CD4-positive, alpha-beta T cell treated with Interleukin-15 for 4 hours (primary cell): ENCODE results near the gene PGAP3.
"Not testable (repeated sequence)": the region's sequence is repeated elsewhere in the genome, so short reads cannot be mapped to it uniquely, and the experiment has no call there.

Source experiments
- DNase-seq: peaks from one replicate; pipeline ENCODE4 v3.0.0-alpha.2; 2020; ENCODE audit warnings: low spot score

Gene PGAP3

GRCh38 chr17:39715375-39716072 lies 27.7 kb upstream of the PGAP3 start:
- DNase-seq: no peak

DNA sequence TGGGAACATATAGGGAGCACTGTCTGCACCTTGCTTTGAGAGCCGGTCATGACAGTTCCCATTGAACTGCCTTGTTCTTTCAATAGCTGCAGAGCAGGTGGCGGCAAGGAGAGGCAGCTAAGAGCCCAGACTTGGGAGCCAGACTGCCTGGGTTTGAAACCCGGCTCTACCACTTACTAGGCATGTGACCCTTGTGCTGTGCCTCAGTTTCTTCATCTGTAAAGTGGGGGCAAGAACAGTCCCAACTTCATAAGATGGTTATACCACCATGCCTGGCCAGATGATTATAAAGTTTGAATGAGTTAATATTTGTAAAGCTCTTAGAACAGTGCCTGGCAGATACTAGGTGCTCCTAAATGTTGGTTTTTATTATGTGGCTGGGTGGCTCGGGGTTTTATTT lies 26.4 kb upstream of the PGAP3 start:
- DNase-seq: no peak

- DNase-seq: no peak
Measured at GRCh38 chr17:39711851-39712250, 24.0 kb upstream of the PGAP3 start.

GRCh38 chr17:39711071-39711470 lies 23.2 kb upstream of the PGAP3 start:
- DNase-seq: not testable (repeated sequence)

- no peak for DNase-seq
Measured at GRCh38 chr17:39709998-39710964, 22.4 kb upstream of the PGAP3 start.

- no peak for DNase-seq
Measured at GRCh38 chr17:39709319-39709997, 21.6 kb upstream of the PGAP3 start.

DNA sequence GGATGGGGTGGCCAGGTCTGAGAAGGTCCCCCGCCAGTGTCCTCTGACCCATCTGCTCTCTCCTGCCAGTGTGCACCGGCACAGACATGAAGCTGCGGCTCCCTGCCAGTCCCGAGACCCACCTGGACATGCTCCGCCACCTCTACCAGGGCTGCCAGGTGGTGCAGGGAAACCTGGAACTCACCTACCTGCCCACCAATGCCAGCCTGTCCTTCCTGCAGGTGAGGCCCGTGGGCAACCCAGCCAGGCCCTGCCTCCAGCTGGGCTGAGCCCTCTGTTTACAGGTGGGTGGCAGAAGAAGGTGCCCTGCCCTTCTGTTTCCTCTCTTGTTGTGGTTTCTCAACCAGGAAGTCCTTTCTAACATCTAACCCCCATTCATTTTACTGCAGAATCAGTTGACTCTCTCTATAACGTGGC lies 19.1 kb upstream of the PGAP3 start:
- peak; percentile 13 for DNase-seq

GRCh38 chr17:39706383-39706782 lies 18.5 kb upstream of the PGAP3 start:
- DNase-seq: no peak

DNA sequence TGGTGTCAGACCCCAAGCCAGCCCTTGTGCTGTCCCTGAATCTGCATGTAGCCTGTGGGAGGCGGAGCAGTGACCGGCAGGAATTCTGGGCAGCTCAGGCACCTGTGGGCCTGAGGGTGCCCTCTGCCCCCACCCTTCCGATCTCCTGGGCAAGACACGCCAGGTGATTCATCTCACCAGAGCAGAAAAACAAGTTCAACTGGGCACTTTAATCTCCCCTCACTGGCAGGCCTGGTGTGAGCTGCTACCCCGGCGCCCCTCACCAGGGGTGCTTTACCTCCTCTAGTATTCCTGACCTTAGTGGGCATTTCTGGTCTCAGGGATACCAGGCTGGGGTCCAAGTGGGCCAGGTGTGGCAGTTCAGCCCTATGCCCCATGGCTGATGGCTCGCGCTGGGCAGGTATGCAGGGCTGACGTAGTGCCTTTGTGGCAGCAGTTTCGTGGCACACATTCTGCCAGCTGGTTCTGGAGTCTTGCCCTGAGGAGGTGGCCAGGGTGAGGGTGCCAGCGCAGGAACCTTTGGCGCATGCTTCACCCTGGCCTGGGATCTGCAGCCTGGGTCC lies 18.0 kb upstream of the PGAP3 start:
- no peak for DNase-seq

DNA sequence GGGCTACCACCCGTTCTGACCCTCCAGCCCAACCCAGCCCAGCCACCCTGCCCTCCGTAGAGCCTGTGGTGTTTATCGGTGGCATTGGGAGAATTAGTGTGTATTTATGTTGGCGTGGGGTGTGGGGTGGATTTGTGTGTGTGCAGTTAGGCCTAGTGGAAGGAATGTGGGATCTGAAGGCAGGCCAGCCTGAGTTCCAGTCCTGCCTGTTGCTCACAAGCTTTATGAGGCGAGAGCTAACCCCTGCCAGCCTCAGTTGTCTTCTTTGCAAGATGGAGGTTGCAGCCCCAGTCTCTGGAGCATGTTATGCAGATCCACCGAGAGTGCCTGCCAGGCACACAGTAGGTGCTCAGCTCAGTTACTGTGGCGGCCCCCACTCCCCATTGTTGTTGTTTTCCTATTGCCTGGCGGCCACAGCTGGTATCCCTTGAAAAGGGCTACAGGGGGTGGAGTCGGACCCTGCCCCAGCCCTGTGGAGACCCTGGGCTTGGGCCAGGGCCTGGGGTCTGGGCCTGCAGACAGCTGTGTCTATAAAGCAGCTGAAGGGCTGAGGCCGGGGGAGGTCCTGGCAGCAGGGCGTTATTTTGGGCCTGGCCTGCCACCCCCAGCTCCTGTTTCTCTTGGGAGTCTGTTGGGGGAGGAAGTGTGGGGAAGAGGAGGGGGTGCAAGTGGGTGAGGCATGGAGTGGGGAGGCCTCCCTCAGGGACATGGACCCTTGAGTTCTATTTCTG lies 17.1 kb upstream of the PGAP3 start:
- DNase-seq: no peak

GRCh38 chr17:39703913-39704312 lies 16.1 kb upstream of the PGAP3 start:
- no peak for DNase-seq

DNA sequence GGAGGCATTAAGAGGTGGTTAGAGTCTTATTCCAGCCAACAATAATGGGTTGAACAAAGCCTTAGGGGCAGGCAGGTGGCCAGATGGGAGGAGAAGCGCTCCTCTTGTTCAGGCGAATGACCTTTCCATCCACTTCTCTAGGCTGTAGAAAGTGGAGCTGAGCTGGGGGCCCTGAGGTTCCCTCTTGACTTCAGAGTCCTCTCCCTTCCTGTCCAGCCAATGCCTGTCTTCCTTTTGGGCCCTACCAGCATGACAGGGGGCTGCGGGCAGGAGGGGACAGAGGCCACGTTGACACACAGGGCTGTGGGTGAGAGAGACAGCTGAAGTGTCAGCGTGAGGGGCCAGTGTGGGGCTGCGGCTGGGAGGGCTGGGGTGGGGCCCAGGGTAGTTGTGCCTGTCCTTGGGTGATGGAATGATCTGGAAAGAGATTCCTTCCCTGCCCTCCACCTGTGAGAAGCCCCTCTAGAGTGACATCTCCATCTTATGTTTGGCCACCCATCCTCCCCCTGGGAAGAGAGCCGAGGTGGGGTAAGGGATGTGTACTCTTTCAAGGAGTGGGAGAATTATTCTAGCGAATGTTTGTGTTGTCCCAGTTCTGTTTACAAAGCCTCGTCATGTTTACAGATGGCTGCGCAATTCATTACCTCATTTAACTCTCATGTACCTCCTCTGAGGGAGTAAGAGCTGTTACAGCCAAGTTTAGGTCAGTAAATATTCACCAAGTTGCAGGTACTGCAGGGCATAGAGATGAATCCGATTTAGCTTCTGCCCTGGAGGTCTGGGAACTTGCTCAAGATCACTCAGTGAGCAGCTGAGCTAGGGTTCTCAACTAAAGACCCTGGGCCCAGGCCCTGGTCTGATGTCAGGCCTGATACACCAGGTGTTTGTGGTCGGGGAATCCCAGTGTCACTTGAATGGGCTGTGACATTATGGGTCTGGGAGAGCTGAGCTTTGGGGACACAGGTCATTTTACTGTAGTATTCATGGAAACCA lies 15.3 kb upstream of the PGAP3 start:
- DNase-seq: no peak

GRCh38 chr17:39701784-39702422 lies 14.0 kb upstream of the PGAP3 start:
- no peak for DNase-seq

GRCh38 chr17:39701012-39701783 lies 13.3 kb upstream of the PGAP3 start:
- no peak for DNase-seq

DNA sequence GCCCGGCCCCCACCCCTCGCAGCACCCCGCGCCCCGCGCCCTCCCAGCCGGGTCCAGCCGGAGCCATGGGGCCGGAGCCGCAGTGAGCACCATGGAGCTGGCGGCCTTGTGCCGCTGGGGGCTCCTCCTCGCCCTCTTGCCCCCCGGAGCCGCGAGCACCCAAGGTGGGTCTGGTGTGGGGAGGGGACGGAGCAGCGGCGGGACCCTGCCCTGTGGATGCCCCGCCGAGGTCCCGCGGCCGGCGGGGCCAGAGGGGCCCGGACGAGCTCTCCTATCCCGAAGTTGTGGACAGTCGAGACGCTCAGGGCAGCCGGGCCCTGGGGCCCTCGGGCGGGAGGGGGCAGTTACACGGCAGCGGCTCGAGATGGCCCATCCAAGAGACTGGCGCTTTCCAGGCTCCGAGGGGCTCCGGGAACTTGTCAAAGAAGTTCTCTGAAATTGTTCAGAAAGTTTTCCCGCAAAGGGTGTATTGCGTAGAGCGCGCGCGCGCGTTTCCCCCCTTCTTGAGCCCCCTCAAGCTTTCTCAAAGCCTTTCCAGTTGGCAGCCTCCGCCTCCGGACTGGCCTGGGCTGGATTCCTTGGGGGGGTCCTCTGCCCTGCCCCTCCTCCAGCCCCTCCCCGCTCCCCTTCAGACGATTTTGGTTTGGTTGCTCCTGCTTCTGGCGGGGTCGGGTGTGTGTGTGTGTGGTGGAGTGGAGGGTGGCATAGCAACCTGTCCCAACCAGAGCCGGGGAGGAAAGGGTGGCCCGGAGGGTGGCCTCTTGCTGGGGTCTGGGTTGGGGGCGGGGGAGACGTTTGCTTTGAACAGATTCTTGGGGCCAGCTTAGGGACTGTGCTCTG lies 12.5 kb upstream of the PGAP3 start:
- no peak for DNase-seq

- no peak for DNase-seq
Measured at GRCh38 chr17:39699818-39700147, 11.9 kb upstream of the PGAP3 start, which contains the start of gene ERBB2. Gene ERBB2, plus strand, starts transcription at chr17:39700064. Its CDS starts 175 bp downstream, at chr17:39700239.

- DNase-seq: not testable (repeated sequence)
Measured at GRCh38 chr17:39699157-39699817, 11.4 kb upstream of the PGAP3 start.

- no peak for DNase-seq
Measured at GRCh38 chr17:39697961-39698360, 10.1 kb upstream of the PGAP3 start.
